Breast epithelium (tissue), 3 donors: ENCODE measurements around the gene SLC6A3.

Source experiments
- CTCF ChIP-seq, 3 donors: fragments of 450-650 bp; IDR thresholded peaks; one replicate each; pipeline ENCODE4 v1.5.1; 2016 to 2017; ENCODE audit warnings: antibody characterized with exemption in 3 of 3, mild to moderate bottlenecking in 3 of 3, moderate library complexity in 3 of 3
- POLR2AphosphoS5 ChIP-seq, 3 donors: sonication (generic); formaldehyde crosslinking; IDR thresholded peaks; one replicate each; pipeline ENCODE4 v1.6.1; 2017; ENCODE audit warnings: antibody characterized with exemption in 3 of 3

DNA sequence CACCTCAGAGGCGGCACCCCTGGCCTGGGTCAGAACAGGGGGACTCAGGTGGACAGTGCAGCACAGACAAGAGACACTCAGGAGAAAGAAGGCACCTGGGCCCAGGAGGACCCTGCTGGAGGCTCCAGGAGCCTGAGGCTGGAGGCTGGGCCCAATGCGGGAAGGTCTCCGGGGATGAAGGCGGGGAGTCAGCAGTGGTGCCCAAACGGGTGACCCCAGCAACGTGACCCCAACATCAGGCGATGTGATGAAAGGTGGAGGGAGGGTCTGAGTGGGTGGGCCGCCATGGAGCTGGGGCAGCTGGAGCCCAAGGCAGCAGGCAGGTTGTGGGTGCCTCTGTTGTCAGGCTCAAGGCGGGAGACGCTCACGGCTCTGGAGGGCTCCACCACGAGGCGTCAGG lies 41.0 kb upstream of the SLC6A3 start:
- TF ChIP-seq CTCF (IDR thresholded peaks at IDR 0.05) (no peak), POLR2AphosphoS5 (IDR thresholded peaks at IDR 0.05) (no peak)
